ENCODE data around the gene USH2A. TPM values are rescaled to one million over a fixed set of nuclear protein-coding genes. Genes with fewer than 3 reads are reported as not detected.

Gene USH2A
- total and polyA plus RNA-seq, 11 donors, result 0.03 to 4.7 (median 1.7) TPM

DNA sequence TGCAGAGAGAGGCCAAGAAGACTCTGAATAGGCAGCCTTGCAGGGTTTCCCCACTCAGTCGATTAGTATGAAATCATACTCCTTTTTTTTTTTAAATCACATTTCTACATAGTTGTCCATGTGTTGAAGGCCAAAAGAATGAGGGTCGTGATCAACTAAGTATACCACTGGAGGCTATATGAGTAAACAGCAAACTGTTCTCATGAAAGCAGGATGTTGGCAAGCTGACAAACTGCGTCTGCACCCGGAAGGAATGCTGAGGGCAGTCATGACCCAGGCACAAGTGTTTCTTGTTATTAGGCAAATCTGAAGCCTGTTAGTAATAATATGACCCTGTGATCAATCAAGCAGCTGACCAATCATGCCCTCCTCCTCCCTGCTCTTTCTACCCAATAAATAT is 213.2 kb downstream of the USH2A start:
- intact Hi-C loops (cut with DNase I), result no loop called here
- H3K4me3 ChIP-seq, result no peak overlapping the region
- WGBS, 4 donors, result 29 to 47% (median 36%) methylated on average over 4 of the region's 4 CpGs

DNA sequence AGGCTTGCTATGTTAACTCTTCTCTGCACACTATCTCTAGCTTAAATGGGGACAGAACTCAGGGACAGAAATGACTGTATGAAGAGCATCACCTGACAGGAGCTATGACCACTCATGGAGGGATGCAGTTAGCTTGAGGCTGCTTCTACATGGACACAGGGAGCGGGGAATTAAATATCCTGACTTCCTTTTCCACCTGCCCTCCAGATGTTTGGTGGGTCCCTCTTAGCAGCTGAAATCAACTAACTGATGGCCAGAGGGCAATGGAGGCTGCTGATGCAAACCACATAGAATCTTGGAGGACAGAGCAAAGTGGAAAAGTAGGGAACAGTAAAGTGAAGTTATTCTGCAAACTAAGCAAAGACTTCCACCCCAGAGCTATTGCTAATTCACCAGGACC is 214.1 kb downstream of the USH2A start:
- ATAC-seq, result peak in 1 of 4 donors; percentile 42
- no peak for TF ChIP-seq POLR2A (IDR thresholded peaks at IDR 0.05)
- no peak for TF ChIP-seq CTCF (IDR thresholded peaks at IDR 0.05)
- H3K27me3 ChIP-seq, result no peaks in the 10 kb centered on the region

More for the DNA sequence above, 213.2 kb downstream of the USH2A start:
- Histone ChIP-seq H3K9me3 (no peaks in the 10 kb centered on the region), H3K27ac (no peak overlapping the region), H3K36me3 (no peaks in the 10 kb centered on the region), H3K4me1 (peaks cover 0 to 7% (median 0%) of the 10 kb centered on the region in 12 donors), H3K27me3 (no peaks in the 10 kb centered on the region)
- no peak for DNase-seq
- TF ChIP-seq CTCF (IDR thresholded peaks at IDR 0.05) (no peak), POLR2A (IDR thresholded peaks at IDR 0.05) (no peak)
- no peak for ATAC-seq

GRCh38 chr1:216207154-216207553 is 216.1 kb downstream of the USH2A start:
- no peaks in the 10 kb centered on the region for H3K9me3 ChIP-seq
- no peaks in the 10 kb centered on the region for H3K36me3 ChIP-seq
- whole genome bisulfite sequencing, 4 donors, result 83 to 91% (median 88%) methylated on average over 1 of the region's 1 CpG
- no peak overlapping the region for H3K27ac ChIP-seq
- no peak for ATAC-seq
- H3K4me3 ChIP-seq, result no peak overlapping the region
- H3K4me1 ChIP-seq, result peaks cover 0 to 7% (median 0%) of the 10 kb centered on the region in 12 donors
- TF ChIP-seq CTCF (IDR thresholded peaks at IDR 0.05) (no peak), POLR2A (IDR thresholded peaks at IDR 0.05) (no peak)
- intact Hi-C loops (cut with DNase I), result no loop called here
- H3K27me3 ChIP-seq, result no peaks in the 10 kb centered on the region
- no peak for DNase-seq

More for the DNA sequence above, 214.1 kb downstream of the USH2A start:
- DNase-seq, result no peak
- 86 to 100% (median 95%) methylated on average over 1 of the region's 1 CpG for WGBS, 4 donors
- H3K36me3 ChIP-seq, result no peaks in the 10 kb centered on the region
- H3K27ac ChIP-seq, result no peak overlapping the region
- no peaks in the 10 kb centered on the region for H3K9me3 ChIP-seq
- no peak overlapping the region for H3K4me3 ChIP-seq
- intact Hi-C loops (cut with DNase I), result no loop called here
- H3K4me1 ChIP-seq, result peaks cover 0 to 7% (median 0%) of the 10 kb centered on the region in 12 donors

- intact Hi-C loops (cut with DNase I), result no loop called here
- Histone ChIP-seq H3K36me3 (no peaks in the 10 kb centered on the region), H3K4me3 (no peak overlapping the region), H3K4me1 (peaks cover 0 to 7% (median 0%) of the 10 kb centered on the region in 12 donors), H3K9me3 (no peaks in the 10 kb centered on the region), H3K27ac (no peak overlapping the region), H3K27me3 (no peaks in the 10 kb centered on the region)
- ATAC-seq (no peak), DNase-seq (no peak)
- WGBS, 4 donors, result 73 to 87% (median 76%) methylated on average over 1 of the region's 1 CpG
- TF ChIP-seq POLR2A (IDR thresholded peaks at IDR 0.05), result no peak
- no peak for TF ChIP-seq CTCF (IDR thresholded peaks at IDR 0.05)
Observed at GRCh38 chr1:216205176-216205575, 218.1 kb downstream of the USH2A start.
